ENCODE measurements around the gene TBC1D19.
"Not testable (repeated sequence)": the region's sequence is repeated elsewhere in the genome, so short reads cannot be mapped to it uniquely, and the experiment has no call there.

The TBC1D19 gene

GRCh38 chr4:26687728-26688127 is 103.8 kb downstream of the TBC1D19 start:
- DNase-seq, result no peak

DNA sequence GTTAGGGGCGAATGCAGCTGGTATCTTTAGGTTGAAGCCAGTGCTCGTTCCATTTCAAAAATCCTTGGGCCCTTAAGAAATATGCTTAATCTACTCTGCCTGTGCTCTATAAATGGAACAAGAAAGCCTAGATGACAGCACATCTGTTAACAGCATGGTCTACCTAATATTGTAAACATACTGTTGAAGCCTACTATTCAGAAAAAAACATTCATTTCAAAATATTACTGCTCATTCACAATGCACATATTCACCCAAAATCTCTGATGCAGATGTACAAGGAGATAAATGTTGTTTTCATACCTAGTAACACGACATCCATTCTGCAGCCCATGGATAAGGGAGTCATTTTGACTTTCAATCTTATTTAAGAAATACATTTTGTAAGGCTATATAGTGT is 106.6 kb downstream of the TBC1D19 start:
- no peak for DNase-seq

GRCh38 chr4:26692014-26692726 is 108.3 kb downstream of the TBC1D19 start:
- DNase-seq, result no peak

GRCh38 chr4:26694131-26694530 is 110.2 kb downstream of the TBC1D19 start:
- DNase-seq, result not testable (repeated sequence)

GRCh38 chr4:26700110-26700509 is 116.2 kb downstream of the TBC1D19 start:
- no peak for DNase-seq

DNA sequence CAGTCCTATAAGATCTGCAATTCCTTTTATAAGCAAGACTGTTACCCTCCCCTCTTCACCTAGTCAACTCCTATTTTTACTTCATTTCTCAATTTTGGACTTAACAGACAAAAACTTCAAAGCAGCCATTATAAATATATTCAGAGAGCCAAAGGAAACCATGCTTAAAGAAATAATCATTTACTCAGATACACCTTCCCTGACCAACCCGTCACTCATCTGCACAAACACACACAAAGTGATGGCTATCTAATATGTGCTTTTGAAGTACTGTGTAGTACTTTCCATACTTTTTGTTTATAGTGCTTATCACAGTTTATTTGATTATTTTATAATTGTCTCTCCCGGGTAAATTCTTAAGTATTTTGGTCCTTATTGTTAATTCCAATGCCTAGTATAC is 117.2 kb downstream of the TBC1D19 start:
- DNase-seq, result no peak

GRCh38 chr4:26701786-26702227 is 117.9 kb downstream of the TBC1D19 start:
- DNase-seq, result no peak

- DNase-seq, result no peak
Observed at GRCh38 chr4:26707342-26707741, 123.5 kb downstream of the TBC1D19 start.

DNA sequence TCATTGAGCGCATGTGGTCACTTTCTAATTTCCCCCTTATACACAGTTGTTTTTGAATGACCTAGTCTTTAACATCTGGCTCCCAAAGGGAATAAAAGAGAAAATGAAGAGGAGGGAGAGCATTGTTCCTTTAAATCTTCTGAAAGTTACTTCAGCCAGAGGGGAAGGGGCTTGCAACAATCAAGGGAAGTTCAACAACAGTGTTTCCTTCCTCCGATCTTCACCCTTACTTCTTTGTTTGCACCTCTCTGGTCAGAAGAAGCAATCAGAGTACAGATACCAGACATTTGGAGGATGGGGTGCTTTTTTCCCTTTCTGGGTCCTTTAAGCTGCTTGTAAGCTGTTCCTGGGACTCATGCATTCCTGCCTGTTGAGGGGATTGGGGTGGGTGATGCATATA is 125.4 kb downstream of the TBC1D19 start:
- no peak for DNase-seq

GRCh38 chr4:26713563-26714151 is 129.8 kb downstream of the TBC1D19 start:
- DNase-seq, result no peak

DNA sequence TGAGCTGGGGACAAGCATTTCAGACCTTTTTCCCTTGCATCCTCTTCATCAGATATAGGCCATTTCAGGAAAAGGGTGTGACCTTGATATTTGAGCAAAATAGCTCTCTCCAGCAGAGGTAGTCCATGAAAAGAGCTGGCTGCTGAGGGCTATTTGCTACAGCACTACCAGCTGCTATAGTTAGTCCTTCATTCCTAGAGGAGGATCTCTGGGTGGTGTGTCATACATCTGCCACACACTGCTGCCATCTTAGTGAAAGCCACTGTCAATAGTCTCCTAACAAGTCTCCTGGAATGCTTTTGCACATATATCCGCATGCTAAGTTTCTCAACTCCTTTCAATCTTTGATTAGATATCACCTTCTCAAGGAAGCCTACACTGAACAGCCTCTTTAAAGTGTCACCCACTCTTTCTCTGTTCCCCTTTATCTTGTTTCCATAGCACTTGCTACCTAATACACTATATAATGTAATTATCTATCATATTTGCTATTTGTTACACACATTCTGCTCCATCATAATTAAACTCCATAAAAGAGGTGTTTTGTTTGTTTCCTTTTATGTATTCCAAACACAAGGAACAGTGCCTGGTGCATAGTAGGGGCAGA is 131.9 kb downstream of the TBC1D19 start:
- no peak for DNase-seq

- DNase-seq, result no peak
Observed at GRCh38 chr4:26717332-26717731, 133.4 kb downstream of the TBC1D19 start.

- DNase-seq, result peak; percentile 28
Observed at GRCh38 chr4:26719954-26720552, 136.2 kb downstream of the TBC1D19 start.

- DNase-seq, result no peak
Observed at GRCh38 chr4:26721685-26722084, 137.8 kb downstream of the TBC1D19 start.

DNA sequence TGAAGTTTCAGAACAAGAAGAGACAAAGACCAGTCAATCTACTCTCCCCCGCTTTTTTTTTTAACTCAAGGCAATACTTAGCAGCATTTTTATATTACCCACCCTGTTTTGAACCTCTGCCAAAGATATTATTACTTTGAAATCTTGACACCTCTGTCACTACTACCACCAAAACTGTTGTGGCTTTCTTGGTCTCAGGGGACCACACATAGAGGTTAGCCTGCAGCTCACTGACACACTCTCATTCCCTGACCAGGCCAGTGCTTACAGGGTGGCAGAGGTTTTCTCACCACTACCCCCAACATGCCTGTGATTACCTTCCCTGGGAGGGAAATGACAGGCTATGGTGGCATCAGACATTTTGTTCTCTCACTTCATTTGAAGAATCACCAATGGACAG is 139.3 kb downstream of the TBC1D19 start:
- DNase-seq, result no peak

DNA sequence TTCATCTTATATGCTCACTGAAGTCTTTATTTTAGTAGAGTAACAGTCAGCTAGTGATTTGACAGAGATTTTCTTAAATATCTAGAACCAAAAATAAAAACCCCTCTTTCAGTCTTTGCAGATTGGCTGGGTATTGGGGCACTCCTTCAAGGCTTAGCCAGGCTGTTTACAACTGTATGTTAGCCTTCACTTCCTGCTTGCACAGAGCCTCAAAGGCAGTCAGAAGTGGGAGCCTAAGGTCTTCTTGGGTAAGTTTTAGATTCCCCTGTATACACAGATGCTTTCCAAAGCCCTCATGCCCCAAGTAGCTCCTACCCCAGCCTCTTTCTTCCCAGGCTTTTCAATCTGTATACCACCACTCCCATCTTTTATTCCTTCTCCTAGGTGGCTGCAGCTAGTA is 140.7 kb downstream of the TBC1D19 start:
- no peak for DNase-seq

DNA sequence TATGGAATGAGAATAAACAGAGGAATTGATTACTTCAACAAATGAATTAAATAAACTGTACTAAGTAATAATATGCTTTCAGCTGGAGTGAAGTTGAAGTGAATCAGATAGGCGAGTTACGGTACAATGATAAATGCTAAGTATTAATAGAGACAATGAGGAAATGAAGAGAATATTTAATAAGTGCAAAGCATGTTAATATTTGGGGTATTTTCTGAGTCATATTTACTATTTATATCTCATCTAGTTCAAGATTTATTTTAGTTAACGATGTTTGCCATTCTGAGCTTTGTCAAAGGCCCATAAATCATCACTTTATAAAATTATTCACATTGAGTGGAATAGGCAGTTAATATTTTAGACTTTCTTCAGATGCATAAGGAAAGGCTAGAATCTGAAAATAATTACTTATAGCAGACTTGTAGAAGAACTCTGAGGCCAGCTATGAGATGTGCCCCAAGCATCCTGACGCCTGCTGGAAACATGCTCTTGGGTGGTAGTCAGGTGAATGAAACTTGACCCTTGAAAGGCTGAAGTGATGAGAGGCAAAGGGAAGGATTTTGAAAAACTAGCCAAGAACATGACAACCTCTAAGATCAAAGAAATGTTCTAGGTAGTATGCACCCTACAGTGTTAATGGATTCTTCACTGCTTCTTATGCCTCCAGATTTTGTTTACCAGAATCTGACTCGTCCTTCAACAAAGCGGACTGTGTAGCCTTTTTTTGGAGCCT is 142.9 kb downstream of the TBC1D19 start:
- no peak for DNase-seq

- DNase-seq, result no peak
Observed at GRCh38 chr4:26727844-26728243, 144.0 kb downstream of the TBC1D19 start.

GRCh38 chr4:26729027-26729426 is 145.1 kb downstream of the TBC1D19 start:
- no peak for DNase-seq

- DNase-seq, result no peak
Observed at GRCh38 chr4:26729547-26729946, 145.7 kb downstream of the TBC1D19 start.

- no peak for DNase-seq
Observed at GRCh38 chr4:26731351-26732035, 147.6 kb downstream of the TBC1D19 start.

DNA sequence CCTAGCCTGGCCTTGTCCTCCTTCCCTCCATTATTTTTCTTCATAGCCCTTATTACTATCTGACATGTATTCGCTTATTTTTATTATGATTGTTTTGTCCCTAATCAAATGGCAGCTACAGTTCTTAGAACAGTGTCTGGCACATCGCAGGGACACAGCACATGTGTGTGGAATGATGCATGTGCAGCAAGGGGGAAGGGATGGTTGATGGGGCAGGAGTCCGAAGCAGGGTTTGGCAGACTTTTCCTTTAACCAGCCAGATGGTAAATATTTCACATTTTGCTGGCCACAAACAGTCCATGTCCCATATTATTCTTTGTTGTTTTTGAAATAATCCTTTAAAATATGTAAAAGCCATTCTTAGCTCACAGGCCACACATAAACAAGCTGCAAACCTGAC is 148.5 kb downstream of the TBC1D19 start:
- DNase-seq, result no peak

DNA sequence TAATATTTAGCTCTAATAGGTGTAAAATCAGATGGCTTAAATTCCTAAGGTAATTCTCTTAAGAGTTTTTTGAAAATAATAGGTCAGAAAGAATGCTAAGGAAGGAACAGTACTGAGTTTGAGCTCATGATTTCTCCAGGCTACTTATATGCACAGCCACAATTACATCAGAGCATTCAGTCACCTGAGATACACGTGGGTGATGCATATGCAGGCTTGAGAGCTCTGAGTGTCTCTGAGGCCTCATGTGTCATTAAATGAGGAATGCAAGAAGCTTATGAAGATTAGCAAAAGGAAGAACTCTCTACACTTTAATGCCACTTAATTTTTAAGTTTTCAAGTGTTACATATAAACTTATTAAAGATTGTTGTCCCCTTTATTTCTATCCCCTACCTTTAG is 152.7 kb downstream of the TBC1D19 start:
- DNase-seq, result no peak
